ELF-1 (cell line): ENCODE data around the gene FUS.
"Not testable (repeated sequence)": the region's sequence is repeated elsewhere in the genome, so short reads cannot be mapped to it uniquely, and the experiment has no call there.

Experiments used
- DNase-seq: peaks from one replicate; pipeline ENCODE4 v3.0.0-alpha.2; 2016; ENCODE audit warnings: low read depth, low spot score

The FUS gene

GRCh38 chr16:31179747-31180459, at the start of gene FUS:
Gene FUS (plus strand): TSS chr16:31180139. CDS start chr16:31180215, 76 bp downstream.
- peak; percentile 94 for DNase-seq

DNA sequence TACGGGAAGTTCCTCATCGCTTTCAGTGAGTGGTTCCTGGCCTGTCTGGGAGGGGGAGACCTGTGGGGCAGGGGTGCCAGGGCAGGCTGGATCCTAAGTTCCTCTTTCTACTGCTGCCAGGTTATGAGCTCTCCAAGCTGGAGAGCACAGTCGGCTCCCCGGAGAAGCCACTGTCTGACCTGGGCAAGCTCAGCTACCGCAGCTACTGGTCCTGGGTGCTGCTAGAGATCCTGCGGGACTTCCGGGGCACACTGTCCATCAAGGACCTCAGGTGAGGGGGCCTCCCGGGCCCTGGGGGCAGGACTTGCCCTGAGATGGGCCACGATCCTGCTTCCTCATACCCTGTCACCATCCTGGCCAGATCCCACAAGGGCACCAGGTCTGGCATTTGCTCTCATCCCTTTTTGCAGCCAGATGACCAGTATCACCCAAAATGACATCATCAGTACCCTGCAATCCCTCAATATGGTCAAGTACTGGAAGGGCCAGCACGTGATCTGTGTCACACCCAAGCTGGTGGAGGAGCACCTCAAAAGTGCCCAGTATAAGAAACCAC, 49.5 kb upstream of the FUS start:
- no peak for DNase-seq

DNA sequence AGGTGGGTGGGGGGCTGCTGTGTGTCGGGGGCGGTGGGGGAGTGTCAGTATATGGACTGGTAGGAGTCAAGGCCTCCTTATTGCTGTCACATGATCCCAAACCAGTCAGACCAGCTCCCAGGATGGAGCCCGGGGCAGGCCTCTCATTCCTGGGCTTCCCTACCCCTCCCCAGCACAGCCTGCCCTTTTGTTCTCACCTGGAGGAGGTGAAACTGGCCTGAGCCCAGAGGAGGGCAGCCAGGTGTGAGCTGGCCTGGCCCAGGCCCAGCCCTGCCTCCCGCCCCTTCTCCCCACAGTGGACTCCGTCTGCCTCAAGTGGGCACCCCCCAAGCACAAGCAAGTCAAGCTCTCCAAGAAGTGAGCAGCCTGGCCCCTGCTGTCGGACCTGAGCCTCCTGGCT, 49.0 kb upstream of the FUS start:
- peak; percentile 94 for DNase-seq

DNA sequence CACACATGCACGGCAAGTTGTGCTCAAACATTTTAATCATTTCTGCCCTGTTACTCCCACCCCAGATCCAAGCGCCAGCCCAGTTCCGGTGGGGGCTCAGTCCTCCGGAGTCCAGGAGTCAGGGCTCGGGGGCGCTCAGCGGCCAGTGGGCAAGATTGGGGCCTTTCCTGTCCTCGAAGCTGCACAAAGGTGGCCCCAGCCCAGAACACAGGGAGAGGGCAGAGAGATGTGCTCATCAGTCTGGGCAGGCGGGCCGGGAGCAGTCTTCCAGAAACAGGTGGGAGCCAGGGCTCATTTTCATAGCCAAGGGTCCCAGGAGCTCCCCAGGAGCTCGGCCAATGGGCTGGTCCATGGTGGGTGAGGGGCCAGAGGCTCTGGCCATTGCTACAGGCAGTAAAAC, 48.5 kb upstream of the FUS start:
- no peak for DNase-seq

GRCh38 chr16:31131841-31132271, 48.1 kb upstream of the FUS start:
- no peak for DNase-seq

- DNase-seq = no peak
Observed at GRCh38 chr16:31132303-31132979, 47.5 kb upstream of the FUS start.

DNA sequence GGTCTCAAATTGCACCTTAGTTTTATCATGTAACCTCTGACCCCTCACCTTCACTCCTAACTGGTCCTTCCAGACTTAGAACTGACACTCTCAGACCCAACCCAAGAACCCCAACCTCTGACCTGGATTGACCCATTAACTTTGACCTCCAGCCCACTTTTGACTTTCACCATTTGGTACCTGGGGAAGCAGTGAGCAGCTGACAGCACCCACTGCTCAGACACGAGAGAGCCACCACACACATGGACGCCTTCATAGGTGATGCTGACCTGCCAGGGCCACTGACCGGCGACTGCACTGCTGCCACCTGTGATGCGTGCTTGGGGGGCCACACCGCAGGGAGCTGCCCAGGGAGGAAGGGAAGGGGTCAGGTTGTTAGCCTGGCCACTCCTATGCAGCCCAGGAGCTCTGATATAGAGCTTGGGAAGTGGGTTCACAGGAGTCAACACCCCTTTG, 46.9 kb upstream of the FUS start:
- DNase-seq = no peak

GRCh38 chr16:31134091-31134571, 45.8 kb upstream of the FUS start:
- DNase-seq = peak; percentile 82

GRCh38 chr16:31134625-31135534, 45.1 kb upstream of the FUS start:
- DNase-seq = peak; percentile 85

DNA sequence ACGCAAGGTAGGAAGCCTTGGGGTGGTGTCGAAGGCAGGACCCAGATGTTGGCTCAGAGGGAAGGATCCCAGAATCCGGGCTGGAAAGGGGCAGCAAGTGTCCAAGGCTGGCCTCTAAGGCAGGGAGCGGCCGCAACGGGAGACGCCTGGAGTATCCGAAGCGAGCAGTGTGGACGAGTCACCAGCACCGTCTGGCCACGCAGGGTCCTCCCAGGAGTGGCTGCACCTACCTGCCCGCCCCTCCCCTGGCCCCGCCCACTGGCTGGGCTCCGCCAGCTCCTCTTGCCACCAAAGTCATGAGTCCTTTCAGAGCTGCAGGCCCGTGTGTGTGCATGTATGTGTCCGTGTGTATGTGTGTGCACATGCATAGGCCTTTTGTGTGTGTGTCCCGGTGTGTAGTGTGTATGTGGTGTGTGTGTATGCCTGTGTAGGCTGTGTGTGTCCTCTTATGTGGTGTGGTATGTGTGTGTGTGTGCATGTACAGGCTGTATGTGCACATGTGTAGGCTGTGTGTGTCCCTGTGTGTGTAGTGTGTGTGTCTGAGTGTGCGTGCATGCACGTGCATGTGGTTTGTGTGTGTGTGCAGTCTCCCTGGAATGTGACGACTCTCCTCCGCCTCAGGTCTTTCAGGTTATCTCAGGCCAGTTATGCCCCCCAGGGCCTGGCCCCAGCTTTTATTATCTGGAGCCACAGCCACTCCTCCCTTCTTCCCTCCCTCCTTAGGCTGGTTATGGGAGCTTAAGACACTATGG, 44.2 kb upstream of the FUS start, which contains the start of gene PRSS8:
PRSS8 (minus strand) TSS at position 193 of the 752 bp plus-strand sequence. CDS start 229 bp downstream, outside the sequence.
- DNase-seq = peak; percentile 75

GRCh38 chr16:31136287-31136662, 43.7 kb upstream of the FUS start:
- no peak for DNase-seq

DNA sequence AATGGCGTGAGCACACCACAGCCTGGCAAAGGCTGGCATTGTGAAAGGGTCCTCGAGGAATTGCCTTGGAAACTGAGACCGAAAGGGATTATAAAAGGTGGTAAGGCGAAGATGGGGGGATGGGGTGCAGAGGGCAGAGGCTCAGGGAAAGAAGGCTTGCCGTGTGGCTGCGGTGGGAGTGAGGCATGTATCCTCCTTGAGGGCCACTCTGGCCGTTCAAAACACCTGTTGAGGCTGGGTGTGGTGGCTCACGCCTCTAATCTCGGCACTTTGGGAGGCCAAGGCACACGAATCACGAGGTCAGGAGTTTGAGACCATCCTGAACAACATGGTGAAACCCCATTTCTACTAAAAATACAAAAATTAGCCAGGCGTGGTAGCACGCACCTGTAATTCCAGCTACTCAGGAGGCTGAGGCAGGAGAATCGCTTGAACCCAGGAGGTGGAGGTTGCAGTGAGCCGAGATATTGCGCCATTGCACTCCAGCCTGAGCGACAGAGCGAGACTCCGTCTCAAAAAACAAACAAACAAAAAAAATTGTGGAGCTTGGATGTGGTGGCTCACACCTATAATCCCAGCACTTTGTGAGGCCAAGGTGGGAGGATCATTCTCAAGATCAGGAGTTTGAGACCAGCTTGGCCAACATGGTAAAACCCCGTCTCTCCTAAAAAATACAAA, 43.0 kb upstream of the FUS start:
- DNase-seq = not testable (repeated sequence)

DNA sequence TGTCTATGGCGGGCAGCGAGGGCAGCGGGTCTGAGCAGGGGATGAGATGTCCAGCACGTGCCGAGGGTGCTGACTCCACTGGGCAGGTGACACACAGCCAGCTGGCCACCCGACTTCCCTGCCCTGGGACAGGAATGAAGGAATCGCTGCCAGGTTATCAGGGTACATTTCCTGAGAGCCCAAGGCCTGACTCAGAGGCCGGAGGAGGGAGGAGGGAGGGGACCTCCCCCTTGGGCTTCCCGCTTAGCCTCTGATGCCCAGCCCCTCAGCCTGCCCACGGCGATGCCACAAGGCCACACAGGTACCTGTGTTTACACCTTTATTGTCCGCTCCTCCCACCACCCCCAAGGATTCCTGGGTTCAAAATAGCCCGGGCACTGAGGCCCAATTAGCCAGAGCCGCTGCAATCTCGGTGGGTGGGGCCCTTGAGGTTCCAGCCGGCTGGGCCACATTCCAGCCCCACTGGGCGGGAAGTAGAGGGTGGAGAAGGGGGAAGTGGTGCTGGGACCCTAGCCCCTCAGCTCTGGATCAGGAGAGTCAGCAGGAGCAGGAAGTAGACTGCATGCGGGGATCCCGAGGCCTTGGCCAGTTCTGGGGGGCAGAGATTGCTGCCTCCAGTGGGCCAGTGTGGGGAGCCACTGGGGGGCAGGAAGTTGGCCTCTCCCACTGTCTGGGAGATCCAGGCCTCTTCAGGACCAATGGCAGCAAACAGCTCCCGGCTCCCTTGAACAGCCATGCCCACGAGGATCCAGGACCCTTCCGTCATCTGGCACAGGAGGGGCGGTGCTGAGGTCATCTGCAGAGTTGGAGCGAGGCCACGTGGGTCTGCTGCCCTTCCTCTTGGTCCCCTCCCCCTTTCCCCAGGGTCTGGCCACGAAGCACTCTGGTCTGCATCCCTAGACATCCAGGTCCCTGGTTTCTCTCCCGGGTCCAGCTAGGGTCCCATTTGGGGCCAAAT, 41.0 kb upstream of the FUS start:
- peak; percentile 90 for DNase-seq

DNA sequence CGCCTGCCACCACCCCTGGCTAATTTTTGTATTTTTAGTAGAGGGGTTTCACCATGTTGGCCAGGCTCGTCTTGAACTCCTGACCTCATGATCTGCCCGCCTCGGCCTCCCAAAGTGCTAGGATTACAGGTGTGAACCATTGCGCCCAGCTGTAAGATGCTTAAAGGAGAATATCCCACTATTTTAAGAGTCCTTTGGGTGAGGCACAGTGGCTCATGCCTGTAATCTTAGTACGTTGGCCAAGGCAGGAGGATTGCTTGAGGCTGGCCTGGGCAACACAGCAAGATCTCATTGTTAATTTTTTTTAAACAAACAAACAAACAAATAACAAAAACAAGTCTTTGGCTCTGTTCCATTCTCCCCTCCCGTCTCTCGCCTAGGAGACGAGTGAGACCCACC, 38.9 kb upstream of the FUS start:
- not testable (repeated sequence) for DNase-seq

- no peak for DNase-seq
Observed at GRCh38 chr16:31141489-31142108, 38.3 kb upstream of the FUS start.

DNA sequence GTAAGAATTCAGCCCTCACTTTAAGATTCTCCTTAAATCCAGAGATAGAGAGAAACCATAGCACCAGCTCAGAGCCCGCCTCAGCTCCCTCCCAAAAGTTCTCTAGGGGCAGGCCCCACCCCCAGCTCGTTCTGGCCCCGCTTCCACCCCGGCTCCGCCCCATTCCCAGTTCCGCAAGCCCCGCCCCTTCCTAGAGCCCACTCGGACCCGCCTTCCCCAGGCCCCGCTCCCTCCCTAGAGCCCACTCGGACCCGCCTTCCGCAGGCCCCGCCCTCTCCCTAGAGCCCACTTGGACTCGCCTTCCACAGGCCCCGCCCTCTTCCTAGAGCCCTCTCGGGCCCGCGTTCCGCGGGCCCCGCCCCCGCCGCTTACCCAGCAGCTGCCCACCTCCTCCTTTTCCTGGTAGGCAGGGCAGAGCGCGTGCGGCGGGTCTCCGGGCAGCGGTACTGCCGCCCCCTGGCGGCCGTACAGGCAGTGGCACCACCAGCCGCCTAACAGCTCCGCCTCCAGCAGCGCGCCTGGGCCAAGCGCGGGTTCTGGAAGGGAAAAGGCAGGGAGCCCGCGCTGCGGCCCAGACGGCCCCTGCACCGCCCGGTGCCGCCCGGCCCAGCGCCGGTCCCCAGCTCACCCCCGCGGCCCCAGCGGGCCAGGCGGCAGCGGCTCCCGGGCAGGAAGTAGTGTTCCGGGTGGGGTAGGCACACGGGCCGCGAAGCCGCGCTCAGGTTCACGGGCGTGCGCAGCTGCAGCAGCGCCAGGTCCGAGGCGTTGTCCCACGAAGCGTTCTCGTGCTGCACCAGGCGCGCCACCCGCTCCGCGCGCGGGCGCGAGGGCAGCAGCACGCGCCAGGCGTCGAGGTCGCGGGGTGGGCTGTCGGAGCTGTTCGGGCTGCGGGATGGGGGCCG, 37.6 kb upstream of the FUS start:
- peak; percentile 99 for DNase-seq

- no peak for DNase-seq
Observed at GRCh38 chr16:31143011-31143693, 36.8 kb upstream of the FUS start.
